GM12891 (cell line): ENCODE results near the gene SLC24A3.

ENCODE experiments used
- POLR2A ChIP-seq: IDR thresholded peaks from 2 replicates; pipeline ENCODE4 v1.6.1; 2011; ENCODE audit warnings: low read depth, low read length, control low read depth
- POLR2AphosphoS5 ChIP-seq: IDR thresholded peaks from 2 replicates; pipeline ENCODE4 v1.6.1; 2011; ENCODE audit warnings: low read depth, low read length, control low read depth
- POU2F2 ChIP-seq: IDR thresholded peaks from 2 replicates; pipeline ENCODE4 v1.6.1; 2011; ENCODE audit warnings: low read depth, mild to moderate bottlenecking, control low read depth, low read length, moderate library complexity
- SPI1 ChIP-seq: IDR thresholded peaks from 2 replicates; pipeline ENCODE4 v1.6.1; 2011; ENCODE audit warnings: low read depth, low read length, control low read depth
- TAF1 ChIP-seq: IDR thresholded peaks from 2 replicates; pipeline ENCODE4 v1.6.1; 2011; ENCODE audit warnings: low read depth, low read length, control low read depth

DNA sequence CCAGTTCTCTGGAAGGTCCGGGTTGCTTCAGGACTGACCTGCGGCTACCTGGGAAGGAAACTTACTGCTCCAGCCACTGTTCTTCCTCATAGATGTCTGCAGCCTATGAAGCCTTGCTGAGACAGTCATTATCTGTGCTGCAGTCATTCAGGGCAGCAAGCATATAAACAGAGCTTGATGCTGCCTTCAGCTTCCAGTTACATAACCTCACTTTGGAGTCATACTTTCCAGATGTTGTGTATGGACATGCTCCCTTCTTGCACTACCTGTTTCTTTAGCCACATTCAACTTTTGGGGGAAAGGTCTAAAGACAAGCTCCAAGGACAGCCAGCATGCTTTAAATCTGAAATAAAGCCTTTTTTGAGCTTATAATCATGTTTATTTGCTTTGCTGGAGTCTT, 98.1 kb downstream of the SLC24A3 start:
- no peak for TF ChIP-seq POLR2AphosphoS5
- no peak for TF ChIP-seq POLR2A
- TF ChIP-seq POU2F2, result no peak
- TF ChIP-seq TAF1, result no peak
- no peak for TF ChIP-seq SPI1
